NCI-H2196 (cell line): ENCODE results near the gene DDX10.
"Not testable (repeated sequence)": the region's sequence is repeated elsewhere in the genome, so short reads cannot be mapped to it uniquely, and the experiment has no call there.

Experiments
- DNase-seq: peaks from one replicate; lab custom pipeline; 2025; ENCODE audit not compliant: unreplicated experiment; lab: John Stamatoyannopoulos, UW

The DDX10 gene

DNA sequence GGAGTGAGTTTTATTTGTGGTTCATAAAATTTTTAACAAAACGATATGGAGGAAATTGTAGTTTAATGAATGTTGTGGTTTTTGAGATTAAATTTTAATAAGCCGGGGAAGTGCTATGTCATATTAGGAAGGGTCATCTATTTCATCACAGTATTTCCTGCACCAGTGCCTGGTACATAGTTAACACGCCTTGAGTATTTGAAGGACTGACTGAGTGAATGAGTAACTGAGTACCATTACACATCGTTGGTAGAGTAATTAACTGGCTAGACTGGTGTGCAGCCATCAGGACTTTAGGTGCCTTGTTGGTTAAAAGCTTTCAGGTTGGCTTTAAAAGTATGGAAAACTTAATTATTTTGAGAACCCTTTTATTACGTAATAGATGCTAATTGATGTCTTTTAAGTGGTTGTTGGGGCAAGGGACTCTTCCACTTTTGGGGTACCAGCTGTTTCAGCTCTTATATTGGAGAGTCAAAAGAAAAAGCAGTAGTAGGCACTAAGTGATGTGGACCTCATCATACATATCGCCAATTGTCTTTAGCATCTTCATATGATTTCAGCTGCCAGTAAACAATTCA is 101.8 kb downstream of the DDX10 start:
- no peak for DNase-seq

DNA sequence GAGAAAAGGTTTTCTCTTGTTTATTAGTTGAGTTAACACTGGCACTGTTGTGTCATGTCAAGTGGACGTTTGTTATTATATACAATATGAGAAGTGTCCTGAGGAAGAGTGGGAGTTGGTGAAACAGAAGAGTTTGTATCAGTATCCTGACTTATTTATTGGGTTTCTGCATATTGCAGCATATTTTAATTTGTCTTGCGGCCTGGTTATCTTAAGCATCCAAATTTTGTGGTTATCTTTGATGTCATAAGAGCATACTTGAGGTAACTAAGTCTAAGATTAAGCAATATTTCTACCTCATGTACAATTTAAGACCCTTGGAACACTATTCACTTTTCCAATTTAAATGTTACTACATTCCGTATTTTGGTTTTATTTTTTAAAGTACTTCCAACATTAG is 103.5 kb downstream of the DDX10 start:
- DNase-seq: no peak

GRCh38 chr11:108768964-108769363 is 104.1 kb downstream of the DDX10 start:
- DNase-seq: no peak

GRCh38 chr11:108774037-108774730 is 109.3 kb downstream of the DDX10 start:
- no peak for DNase-seq

GRCh38 chr11:108775324-108775723 is 110.5 kb downstream of the DDX10 start:
- no peak for DNase-seq

DNA sequence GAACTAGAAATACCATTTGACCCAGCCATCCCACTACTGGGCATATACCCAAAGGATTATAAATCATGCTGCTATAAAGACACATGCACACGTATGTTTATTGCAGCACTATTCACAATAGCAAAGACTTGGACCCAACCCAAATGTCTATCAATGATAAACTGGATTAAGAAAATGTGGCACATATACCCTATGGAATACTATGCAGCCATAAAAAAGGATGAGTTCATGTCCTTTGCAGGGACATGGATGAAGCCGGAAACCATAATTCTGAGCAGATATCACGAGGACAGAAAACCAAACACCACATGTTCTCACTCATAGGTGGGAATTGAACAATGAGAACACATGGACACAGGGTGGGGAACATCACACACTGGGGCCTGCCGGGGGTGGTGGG is 114.3 kb downstream of the DDX10 start:
- DNase-seq: not testable (repeated sequence)

GRCh38 chr11:108780119-108780518 is 115.2 kb downstream of the DDX10 start:
- no peak for DNase-seq

DNA sequence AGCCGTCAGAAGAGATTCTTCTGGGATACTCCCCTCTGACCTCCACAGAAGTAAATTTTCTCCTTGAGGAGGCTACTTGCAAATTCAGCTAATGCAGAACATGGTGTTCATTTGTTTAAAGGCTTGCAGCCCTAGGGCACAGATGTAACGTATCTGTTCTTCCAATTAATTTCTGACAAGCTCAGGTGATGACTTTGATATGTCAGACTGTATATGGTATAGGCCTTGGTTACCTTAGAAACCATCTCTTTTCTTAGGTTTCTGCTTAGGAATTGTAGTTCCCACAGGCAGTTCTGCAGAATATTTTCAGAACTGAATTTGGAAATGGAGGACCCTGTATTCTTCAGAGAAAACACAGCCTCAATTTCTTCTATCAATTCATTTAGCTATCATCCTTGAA is 117.1 kb downstream of the DDX10 start:
- no peak for DNase-seq

DNA sequence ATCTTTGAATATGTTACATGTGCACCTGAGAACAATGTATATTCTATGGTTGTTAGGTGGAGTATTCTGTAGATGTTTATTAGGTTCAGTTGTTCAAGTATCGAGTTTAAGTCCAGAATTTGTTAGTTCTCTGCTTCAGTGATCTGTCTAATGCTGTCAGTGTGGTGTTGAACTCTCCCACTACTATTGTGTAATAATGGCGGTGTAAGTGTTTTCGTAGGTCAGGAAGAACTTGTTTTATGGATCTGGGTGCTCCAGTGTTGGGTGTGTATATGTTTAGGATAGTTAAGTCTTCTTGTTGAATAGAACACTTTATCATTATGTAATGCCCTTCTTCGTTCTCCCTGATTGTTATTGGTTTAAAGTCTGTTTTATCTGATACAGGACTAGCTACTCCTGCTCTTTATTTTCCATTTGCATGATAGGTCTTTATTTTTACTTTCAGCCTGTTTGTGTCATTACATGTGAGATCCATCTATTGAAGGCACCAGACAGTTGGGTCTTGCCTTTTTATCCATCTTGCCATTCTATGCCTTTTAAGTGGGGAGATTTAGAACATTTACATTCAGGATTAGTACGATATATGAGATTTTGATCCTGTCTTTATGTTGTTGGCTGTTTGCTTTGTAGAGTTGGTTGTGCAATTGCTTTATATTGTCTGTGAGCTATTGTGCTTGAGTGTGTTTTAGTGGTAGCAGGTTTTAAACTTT is 121.6 kb downstream of the DDX10 start:
- DNase-seq: no peak

DNA sequence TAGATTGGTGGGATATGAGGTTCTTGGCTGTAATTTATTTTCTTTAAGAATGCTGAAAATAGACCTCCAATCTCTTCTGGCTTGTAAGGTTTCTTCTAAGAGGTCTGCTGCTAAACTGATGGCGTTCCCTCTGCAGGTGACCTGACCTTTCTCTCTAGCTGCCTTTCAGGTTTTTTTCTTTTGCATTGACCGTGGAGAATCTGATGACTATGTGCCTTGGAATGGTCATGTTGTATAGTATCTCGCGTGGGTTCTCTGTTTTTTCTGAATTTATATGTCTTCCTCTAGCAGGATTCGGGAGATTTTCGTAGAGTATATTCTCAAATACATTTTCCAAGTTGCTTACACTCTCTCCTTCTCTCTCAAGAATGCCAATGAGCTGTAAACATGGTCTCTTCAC is 122.2 kb downstream of the DDX10 start:
- no peak for DNase-seq

- no peak for DNase-seq
Observed at GRCh38 chr11:108788565-108789199, 123.8 kb downstream of the DDX10 start.

DNA sequence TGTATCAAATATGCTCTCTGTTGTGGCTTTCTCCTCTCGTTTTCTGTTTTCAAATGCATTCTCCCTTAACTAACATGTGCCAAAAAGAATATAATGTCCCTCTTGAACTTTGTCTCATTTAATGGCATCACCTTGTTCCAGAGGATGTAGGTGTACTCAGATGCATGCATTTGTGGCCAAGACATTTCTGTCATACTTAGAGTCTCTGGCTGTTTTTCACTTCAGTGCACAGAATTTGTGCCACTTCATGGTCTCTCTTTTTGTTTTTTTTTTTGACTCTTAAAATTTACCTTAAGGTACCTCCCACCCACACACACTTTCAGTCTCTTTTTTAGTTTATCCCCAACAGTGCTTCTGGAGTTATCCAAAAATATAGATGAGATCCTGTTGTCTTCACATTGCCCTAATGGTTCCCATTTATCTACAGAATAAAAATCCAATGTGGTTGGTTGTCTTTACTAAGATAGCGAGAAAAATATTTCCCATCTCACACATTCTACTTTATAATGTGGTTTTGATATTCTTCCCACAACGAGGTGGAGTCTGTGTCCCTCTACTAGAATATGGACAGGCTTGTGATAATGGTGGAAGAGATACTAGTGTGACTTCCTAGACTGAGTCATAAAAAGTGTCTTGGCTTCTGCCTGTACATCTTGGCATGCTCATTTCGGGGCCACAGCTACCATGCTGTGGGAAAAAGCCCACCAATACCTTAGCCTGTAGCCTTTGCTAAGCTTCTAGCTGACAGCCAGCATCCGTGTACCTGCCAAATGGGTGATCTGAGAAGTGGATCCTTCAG is 125.8 kb downstream of the DDX10 start:
- DNase-seq: no peak

GRCh38 chr11:108793138-108793537 is 128.3 kb downstream of the DDX10 start:
- no peak for DNase-seq

GRCh38 chr11:108793611-108794010 is 128.7 kb downstream of the DDX10 start:
- DNase-seq: no peak

DNA sequence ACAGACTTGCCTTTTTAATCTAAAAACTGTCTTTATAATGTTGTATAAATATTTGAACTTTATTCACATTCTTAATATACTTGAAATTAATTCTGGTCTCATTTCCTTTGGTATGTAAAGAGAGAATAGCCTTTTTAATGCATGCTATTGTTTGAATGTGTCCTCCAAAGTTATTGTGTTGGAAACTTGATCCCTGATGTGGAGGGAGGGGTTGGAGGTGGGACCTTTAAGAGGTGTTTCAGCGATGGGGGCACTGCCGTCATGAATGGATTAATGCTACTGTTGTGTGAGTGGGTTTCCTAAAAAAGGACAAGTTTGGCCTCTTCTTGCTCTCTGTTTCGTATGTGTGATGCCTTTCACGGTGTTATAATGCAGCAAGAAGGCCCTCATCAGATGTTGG is 131.7 kb downstream of the DDX10 start:
- no peak for DNase-seq

DNA sequence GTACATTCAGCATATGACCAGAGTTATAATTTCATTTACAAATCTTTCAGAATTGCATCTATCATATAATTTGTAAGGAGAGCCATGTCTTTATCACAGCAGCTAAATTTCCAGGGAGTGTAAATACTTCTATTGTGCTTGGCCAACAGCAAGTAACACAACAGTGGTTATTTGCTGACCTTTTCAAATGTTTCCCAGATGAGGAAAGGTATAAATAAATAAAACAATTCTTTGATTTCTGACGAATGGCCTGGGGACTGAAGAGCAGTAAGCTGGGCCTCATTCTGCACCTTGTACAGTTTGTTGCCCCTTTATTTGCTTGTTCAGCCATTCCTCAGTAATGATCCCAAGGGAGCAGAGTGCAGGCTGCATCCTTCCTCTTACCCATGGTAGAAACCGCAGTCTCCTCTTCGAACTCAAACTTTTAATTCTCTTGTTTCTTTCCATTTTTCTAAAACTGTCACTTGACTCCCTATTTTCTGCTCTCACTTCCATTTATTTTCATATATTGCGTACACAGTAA is 132.8 kb downstream of the DDX10 start:
- DNase-seq: no peak

GRCh38 chr11:108802492-108802891 is 137.6 kb downstream of the DDX10 start:
- DNase-seq: no peak

GRCh38 chr11:108803776-108804175 is 138.9 kb downstream of the DDX10 start:
- no peak for DNase-seq

GRCh38 chr11:108804511-108804910 is 139.6 kb downstream of the DDX10 start:
- DNase-seq: no peak

GRCh38 chr11:108805030-108805429 is 140.2 kb downstream of the DDX10 start:
- DNase-seq: no peak

DNA sequence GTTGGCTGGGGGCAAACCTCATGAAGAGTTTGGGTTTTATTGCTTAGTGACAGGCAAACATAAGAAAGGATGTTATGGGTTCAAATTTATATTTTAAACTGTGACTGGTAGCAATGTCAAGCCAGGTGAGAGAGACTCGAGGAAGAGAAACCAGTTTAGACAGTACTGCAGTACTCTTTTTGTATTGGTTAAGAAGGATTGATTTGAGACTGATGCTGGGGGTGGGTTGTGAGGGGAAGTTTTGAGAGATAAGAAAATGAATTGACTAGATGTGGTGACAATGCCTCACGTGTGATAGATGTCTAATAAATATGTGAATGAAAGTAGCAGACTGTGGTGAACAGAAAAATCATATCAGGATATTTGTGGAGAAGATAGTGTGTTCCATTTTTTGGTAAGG is 142.4 kb downstream of the DDX10 start:
- DNase-seq: no peak
